Urinary bladder (tissue), 4 donors: ENCODE results near the gene CAGE1. TPM values are rescaled to one million over a fixed set of nuclear protein-coding genes. Genes with fewer than 3 reads are reported as not detected.
"Not testable (repeated sequence)": the region's sequence is repeated elsewhere in the genome, so short reads cannot be mapped to it uniquely, and the experiment has no call there.

ENCODE experiments used
- DNase-seq: peaks from one replicate; pipeline ENCODE4 v3.0.0-alpha.2; 2015; ENCODE audit errors: extremely low spot score
- H3K27ac ChIP-seq: one replicate; pipeline ENCODE4 v1.5.1; 2013; ENCODE audit warnings: low read depth, mild to moderate bottlenecking, moderate library complexity
- H3K36me3 ChIP-seq: one replicate; pipeline ENCODE4 v1.6.1; 2013; ENCODE audit warnings: mild to moderate bottlenecking, moderate library complexity; ENCODE audit not compliant: insufficient read depth
- H3K4me1 ChIP-seq: one replicate; pipeline ENCODE4 v1.6.1; 2013; ENCODE audit warnings: mild to moderate bottlenecking, moderate library complexity; ENCODE audit not compliant: insufficient read depth
- H3K4me3 ChIP-seq: one replicate; pipeline ENCODE4 v1.5.1; 2013; ENCODE audit warnings: low read depth, low read length
- WGBS: extraction: QIAGEN DNeasy Blood & Tissue Kit; methylation state at CpG from one replicate; pipeline ENCODE4 v1.1.7; 2013; 5-methylcytosine and 5-hydroxymethylcytosine counted together
- polyA plus RNA-seq: library from polyadenylated mRNA; stranded (reverse); fragments of 200-250 nt; gene quantifications from one replicate; pipeline ENCODE4 v1.2.3, GENCODE V29; 2013
- total RNA-seq: library from RNA; depleted of rRNA; stranded (reverse); fragments of >200 nt; gene quantifications from one replicate; pipeline ENCODE4 v1.2.3, GENCODE V29; 2014
- donor health status: healthy with polysubstance abuse.
- donor health status: healthy.

CAGE1 gene
- total and polyA plus RNA-seq, 2 donors = not detected

- H3K4me1 ChIP-seq = no peaks in the 10 kb centered on the region
- DNase-seq = no peak
- H3K4me3 ChIP-seq = no peak overlapping the region
- no peaks in the 10 kb centered on the region for H3K36me3 ChIP-seq
- WGBS = 78% methylated on average over 9 of the region's 9 CpGs
- no peak overlapping the region for H3K27ac ChIP-seq
Measured at GRCh38 chr6:7317538-7317937, 72.0 kb downstream of the CAGE1 start.

DNA sequence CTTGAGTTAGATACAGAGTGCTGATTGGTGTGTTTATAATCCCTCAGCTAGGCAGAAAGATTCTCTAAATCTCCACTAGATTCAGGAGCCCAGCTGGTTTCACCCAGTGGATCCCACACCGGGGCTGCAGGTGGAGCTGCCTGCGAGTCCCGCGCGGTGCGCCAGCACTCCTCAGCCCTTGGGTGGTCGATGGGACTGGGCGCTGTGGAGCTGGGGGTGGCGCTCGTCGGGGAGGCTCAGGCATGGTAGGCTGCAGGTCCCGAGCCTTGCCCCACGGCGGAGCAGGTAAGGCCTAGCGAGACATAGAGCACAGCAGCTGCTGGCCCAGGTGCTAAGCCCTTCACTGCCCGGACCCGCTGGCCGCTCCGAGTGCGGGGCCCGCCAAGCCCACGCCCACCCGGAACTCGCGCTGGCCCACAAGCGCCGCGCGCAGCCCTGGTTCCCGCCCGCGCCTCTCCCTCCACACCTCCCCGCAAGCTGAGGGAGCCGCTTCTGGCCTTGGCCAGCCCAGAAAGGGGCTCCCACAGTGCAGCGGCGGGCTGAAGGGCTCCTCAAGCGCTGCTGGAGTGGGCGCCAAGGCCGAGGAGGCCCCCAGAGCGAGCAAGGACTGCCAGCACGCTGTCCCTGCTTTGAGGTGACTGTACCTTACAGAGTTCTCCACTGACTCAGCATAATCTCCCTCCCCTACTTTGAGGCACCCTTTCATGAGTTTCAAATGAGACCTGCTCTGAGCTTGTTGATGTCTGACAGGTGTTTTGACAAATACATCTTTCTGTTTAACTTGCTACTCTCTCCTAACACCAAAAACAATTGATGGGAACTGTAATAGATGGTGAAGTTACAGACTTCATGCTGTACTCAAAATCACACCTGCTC is 72.6 kb downstream of the CAGE1 start:
- Histone ChIP-seq H3K36me3 (no peaks in the 10 kb centered on the region), H3K27ac (no peak overlapping the region), H3K4me1 (no peaks in the 10 kb centered on the region), H3K4me3 (no peak overlapping the region)
- DNase-seq = no peak
- WGBS = 96% methylated on average over 40 of the region's 41 CpGs

GRCh38 chr6:7315948-7316365 is 73.6 kb downstream of the CAGE1 start:
- Histone ChIP-seq H3K36me3 (no peaks in the 10 kb centered on the region), H3K4me3 (no peak overlapping the region), H3K4me1 (no peaks in the 10 kb centered on the region), H3K27ac (no peak overlapping the region)
- WGBS = 85% methylated on average over 6 of the region's 6 CpGs
- DNase-seq = no peak

- WGBS = 89% methylated on average over 34 of the region's 34 CpGs
- H3K27ac ChIP-seq, DNase-seq, H3K36me3 ChIP-seq, H3K4me3 ChIP-seq, H3K4me1 ChIP-seq: not testable (repeated sequence)
Measured at GRCh38 chr6:7315087-7315947, 74.2 kb downstream of the CAGE1 start.

GRCh38 chr6:7314414-7314813 is 75.1 kb downstream of the CAGE1 start:
- H3K4me1 ChIP-seq = no peaks in the 10 kb centered on the region
- 97% methylated on average over 7 of the region's 7 CpGs for WGBS

DNA sequence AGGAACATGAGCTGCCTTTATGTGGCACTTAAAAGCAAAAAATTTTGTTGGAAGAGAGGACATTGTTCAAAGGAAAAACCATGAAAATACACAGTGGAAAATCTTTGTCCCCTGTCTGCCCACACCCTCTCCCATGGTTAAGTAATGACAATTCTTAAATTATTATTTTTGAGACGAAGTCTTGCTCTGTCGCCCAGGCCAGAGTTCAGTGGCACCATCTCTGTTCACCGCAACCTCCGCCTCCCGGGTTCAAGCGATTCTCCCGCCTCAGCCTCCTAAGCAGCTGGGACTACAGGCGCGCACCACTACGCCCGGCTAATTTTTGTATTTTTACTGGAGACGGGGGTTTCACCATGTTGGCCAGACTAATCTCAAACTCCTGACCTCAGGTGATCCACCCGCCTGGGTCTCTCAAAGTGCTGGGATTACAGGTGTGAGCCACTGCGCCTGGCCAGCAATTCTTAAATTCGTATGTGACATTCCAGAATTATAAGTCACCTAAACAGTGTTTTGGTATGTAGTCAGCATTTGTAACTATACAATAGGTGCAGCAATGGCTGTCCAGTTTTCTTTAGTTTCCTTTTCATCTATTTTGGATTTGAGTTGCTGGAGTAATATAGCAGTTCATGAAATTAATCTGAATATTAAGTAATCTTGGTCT is 75.9 kb downstream of the CAGE1 start:
- DNase-seq = no peak
- Histone ChIP-seq H3K4me1 (no peaks in the 10 kb centered on the region), H3K4me3 (peak overlapping the region; percentile 19), H3K36me3 (peaks cover 5% of the 10 kb centered on the region), H3K27ac (peak overlapping the region; percentile 43)
- WGBS = 83% methylated on average over 15 of the region's 15 CpGs

More at GRCh38 chr6:7314414-7314813, 75.1 kb downstream of the CAGE1 start:
- no peak overlapping the region for H3K4me3 ChIP-seq
- no peak for DNase-seq
- H3K27ac ChIP-seq = no peak overlapping the region
- H3K36me3 ChIP-seq = no peaks in the 10 kb centered on the region

GRCh38 chr6:7312616-7313504 is 76.7 kb downstream of the CAGE1 start, which contains the start of gene SSR1:
TSS of gene SSR1 (minus strand) at chr6:7313199. CDS start at chr6:7313120, 79 bp downstream.
- under 1% methylated on average over 83 of the region's 83 CpGs for WGBS
- peak within 1 kb of the TSS; percentile 88 for H3K4me3 ChIP-seq
- H3K4me1 ChIP-seq = no peaks in the 10 kb centered on the region

DNA sequence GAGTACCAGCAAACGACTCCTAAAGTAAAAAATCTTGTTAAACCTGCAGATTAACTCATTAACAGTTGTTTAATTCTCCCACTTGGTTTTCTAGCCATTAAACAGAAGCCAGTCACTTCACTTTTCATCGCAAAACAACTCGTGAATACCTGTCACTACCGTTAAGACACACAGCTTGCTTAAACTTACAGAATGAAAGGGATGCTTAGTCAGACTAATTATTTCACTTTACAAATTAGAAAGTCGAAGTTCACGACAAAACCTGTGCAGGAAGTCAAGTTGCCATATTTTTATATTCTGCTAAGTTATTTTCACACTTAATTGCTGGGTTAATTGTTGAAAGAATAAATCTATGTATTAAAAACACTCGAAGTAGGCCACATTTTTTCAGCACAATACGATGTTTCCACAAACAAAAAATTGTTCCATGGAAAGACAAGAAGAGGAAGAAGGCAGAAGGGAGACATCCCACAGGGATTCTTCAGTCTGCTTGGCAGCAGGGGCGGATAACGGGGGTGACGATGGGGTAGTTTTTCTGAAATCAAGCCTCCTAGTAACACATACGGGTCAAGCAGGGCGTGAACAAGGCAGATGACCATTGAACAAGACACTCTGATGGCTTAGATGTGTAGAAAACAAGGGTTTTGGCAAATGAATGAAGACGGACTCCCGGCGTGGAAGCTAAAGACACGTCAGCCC is 77.5 kb downstream of the CAGE1 start:
- DNase-seq = no peak
- Histone ChIP-seq H3K36me3 (peaks cover 5% of the 10 kb centered on the region), H3K4me3 (peak overlapping the region; percentile 88), H3K27ac (peak overlapping the region; percentile 87), H3K4me1 (no peaks in the 10 kb centered on the region)
- WGBS = 2% methylated on average over 17 of the region's 17 CpGs

More at GRCh38 chr6:7312616-7313504, 76.7 kb downstream of the CAGE1 start, which contains the start of gene SSR1:
- DNase-seq = peak; percentile 89
- peak within 1 kb of the TSS; percentile 87 for H3K27ac ChIP-seq
- H3K36me3 ChIP-seq = peaks cover 5% of the 10 kb centered on the region

GRCh38 chr6:7311176-7311575 is 78.4 kb downstream of the CAGE1 start:
- 40% methylated on average over 1 of the region's 1 CpG for WGBS
- H3K36me3 ChIP-seq = peaks cover 5% of the 10 kb centered on the region
- no peak overlapping the region for H3K4me3 ChIP-seq
- H3K4me1 ChIP-seq = no peaks in the 10 kb centered on the region
- no peak overlapping the region for H3K27ac ChIP-seq
- DNase-seq = no peak

- peaks cover 5% of the 10 kb centered on the region for H3K36me3 ChIP-seq
- H3K4me1 ChIP-seq = no peaks in the 10 kb centered on the region
- WGBS = 57% methylated on average over 5 of the region's 5 CpGs
- no peak for DNase-seq
- no peak overlapping the region for H3K27ac ChIP-seq
- no peak overlapping the region for H3K4me3 ChIP-seq
Measured at GRCh38 chr6:7309050-7309449, 80.5 kb downstream of the CAGE1 start.

GRCh38 chr6:7307533-7307932 is 82.0 kb downstream of the CAGE1 start:
- peaks cover 9% of the 10 kb centered on the region for H3K36me3 ChIP-seq
- no peak overlapping the region for H3K4me3 ChIP-seq
- no peak overlapping the region for H3K27ac ChIP-seq
- 95% methylated on average over 5 of the region's 5 CpGs for WGBS
- no peak for DNase-seq
- no peaks in the 10 kb centered on the region for H3K4me1 ChIP-seq

DNA sequence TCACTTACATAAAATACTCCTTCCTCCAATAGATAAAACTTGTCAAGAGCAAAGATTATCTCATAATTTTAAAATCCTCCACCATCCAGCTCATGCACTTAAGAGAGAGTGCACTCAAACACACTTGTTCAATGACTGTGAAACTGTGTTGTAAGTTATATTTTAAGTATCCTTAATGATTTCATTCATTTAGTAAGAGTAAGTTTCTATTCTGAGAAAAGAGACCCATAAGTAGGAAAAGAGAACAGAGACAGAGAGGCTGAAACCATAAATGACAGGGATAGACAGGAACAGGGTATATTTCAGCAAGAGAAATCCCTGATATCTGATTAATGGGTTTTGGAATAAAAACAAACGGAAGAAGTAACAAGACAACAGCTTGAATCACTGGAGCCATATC is 84.7 kb downstream of the CAGE1 start:
- Histone ChIP-seq H3K36me3 (peaks cover 12% of the 10 kb centered on the region), H3K4me3 (no peak overlapping the region), H3K27ac (no peak overlapping the region), H3K4me1 (no peaks in the 10 kb centered on the region)
- no peak for DNase-seq
- WGBS = 53% methylated on average over 1 of the region's 1 CpG
